ENCODE data around the gene PARD3.
"Not testable (repeated sequence)": the region's sequence is repeated elsewhere in the genome, so short reads cannot be mapped to it uniquely, and the experiment has no call there.

The PARD3 gene

DNA sequence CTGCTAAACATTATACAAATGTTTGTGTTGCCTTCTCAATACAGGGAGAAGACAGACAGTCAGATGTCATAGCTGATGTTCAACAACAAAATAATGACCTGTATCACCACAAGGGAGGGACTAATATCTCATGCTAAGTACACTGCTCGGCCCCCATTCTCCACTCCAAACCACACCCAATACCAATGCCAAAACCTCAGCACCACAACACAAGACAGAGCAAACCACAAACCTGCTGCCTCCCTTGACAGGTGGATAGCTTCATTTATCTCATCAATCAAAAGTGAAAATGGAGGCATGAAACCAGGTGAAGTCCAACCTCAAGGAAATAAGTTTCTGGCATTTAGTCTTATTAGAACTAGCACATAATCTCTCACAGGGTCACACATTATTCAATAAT, 109.5 kb downstream of the PARD3 start:
- TF ChIP-seq, protein P1, sequence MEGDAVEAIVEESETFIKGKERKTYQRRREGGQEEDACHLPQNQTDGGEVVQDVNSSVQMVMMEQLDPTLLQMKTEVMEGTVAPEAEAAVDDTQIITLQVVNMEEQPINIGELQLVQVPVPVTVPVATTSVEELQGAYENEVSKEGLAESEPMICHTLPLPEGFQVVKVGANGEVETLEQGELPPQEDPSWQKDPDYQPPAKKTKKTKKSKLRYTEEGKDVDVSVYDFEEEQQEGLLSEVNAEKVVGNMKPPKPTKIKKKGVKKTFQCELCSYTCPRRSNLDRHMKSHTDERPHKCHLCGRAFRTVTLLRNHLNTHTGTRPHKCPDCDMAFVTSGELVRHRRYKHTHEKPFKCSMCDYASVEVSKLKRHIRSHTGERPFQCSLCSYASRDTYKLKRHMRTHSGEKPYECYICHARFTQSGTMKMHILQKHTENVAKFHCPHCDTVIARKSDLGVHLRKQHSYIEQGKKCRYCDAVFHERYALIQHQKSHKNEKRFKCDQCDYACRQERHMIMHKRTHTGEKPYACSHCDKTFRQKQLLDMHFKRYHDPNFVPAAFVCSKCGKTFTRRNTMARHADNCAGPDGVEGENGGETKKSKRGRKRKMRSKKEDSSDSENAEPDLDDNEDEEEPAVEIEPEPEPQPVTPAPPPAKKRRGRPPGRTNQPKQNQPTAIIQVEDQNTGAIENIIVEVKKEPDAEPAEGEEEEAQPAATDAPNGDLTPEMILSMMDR (IDR thresholded peaks at IDR 0.05; ENCODE audit: low read depth, low read length), result no peak
- in situ Hi-C loops (cut with HindIII; ENCODE audit: low sequenced_read_pairs), result no loop called here
- no peak overlapping the region for H3K4me3 ChIP-seq (ENCODE audit: low read depth, low read length)
- DNase-seq (ENCODE audit: low read depth, low spot score), result no peak

DNA sequence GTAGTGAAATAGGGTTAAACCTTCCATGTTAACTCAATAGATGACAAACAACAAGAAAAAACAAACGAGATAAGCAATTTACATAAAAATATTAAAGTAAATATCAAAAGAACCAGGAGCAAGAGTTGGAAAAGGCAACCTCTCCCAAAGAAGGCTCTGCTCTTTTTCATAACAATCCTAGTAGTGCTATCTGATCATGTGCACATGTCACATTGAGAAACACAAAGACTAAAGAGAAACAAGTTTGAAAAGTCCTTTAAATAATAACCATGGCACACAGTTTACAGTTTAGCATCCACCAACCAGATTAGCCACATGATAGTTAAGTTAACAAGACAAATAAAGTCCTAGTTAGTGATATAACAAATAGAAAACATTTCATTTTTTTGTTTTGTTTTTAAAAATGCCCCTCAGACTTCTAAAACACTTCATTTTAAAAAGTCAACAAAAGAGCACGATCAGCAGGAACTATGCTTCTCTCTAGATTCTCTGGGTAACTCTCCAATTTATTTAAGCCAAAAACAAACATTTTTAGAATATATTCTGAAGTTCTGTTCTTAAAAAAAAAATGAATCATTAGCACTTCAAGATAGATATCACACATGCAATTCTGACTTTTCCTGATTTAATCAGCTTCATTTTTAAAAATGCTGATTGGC, 110.4 kb downstream of the PARD3 start:
- TF ChIP-seq, protein P1 (IDR thresholded peaks at IDR 0.05; ENCODE audit: low read depth, low read length), result no peak
- no peak overlapping the region for H3K4me3 ChIP-seq (ENCODE audit: low read depth, low read length)
- in situ Hi-C loops (cut with HindIII; ENCODE audit: low sequenced_read_pairs), result no loop called here
- DNase-seq (ENCODE audit: low read depth, low spot score), result no peak

DNA sequence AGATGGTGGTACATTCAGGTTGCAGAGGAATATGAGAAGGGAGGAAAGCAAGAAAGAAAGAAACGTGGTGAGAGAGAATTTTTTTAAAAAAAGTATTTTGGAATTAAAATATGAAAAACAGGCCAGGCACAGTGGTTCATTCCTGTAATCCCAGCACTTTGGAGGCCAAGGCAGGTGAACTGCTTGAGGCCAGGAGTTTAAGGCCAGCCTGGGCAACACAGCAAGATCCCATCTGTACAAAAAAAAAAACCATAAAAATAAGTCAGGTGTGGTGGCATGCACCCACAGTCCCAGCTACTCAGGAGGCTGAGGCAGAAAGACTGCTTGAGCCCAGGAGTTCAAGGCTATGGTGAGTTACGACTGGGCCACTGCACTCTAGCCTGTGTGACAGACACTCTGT, 112.1 kb downstream of the PARD3 start:
- TF ChIP-seq, protein P1 (IDR thresholded peaks at IDR 0.05; ENCODE audit: low read depth, low read length), result no peak
- no peak for DNase-seq (ENCODE audit: low read depth, low spot score)
- in situ Hi-C loops (cut with HindIII; ENCODE audit: low sequenced_read_pairs), result no loop called here
- H3K4me3 ChIP-seq (ENCODE audit: low read depth, low read length), result no peak overlapping the region

DNA sequence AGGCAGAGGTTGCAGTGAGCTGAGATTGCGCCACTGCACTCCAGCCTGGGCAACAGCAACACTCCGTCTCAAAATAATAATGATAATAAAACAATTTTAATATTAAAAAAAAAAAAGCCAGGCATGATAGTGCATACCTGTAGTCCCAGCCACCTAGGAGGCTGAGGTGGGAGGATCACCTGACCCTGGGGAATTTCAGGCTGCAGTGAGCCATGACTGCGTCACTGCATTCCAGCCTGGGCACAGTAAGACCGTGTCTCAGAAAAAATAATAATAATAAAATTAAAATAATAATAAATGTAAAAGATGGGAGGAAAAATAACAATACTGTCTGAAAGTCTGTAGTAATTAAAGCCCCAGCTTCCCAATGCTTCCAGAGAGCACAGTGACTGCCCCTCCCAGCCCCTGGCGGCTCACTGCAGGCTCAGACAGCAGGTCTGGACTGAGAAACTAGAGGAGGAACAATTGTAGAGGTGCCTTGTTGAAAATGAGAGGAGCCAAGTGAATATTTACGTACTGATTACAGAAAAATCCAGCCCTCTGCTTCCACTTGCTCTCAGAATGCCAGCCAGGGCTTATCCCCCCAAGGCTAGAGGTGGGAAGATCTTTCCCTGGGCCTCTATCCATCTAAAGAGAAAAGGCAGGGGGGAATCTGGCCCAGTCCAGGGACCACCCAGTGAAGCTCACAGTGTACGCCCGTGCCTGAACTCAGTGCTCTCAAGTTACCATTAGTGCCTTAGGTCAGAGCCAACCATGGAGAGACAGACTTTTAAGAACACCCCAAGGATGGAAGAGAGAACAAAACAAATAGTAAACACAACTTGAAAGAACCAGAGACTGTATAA, 112.8 kb downstream of the PARD3 start:
- in situ Hi-C loops (cut with HindIII; ENCODE audit: low sequenced_read_pairs), result no loop called here
- TF ChIP-seq, protein P1 (IDR thresholded peaks at IDR 0.05; ENCODE audit: low read depth, low read length), result no peak
- DNase-seq (ENCODE audit: low read depth, low spot score), result no peak
- no peak overlapping the region for H3K4me3 ChIP-seq (ENCODE audit: low read depth, low read length)

DNA sequence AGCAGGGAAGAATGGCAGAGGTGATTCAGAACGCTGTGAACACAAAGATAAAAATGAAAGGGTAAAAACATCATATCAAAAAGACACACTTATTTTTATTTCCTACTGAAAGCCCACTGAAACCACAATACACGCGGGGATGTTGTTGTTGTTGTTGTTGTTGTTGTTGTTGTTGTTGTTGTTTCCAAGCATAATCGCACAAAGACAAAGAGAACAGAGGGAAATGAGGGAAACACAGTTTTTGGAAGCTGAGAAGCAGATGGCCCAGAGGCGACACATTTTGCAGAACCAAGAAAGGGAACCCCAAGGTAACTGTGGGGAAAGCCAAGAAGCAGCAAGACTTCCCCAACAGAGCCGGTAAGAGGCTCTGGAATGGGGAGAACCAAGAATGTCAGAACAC, 113.9 kb downstream of the PARD3 start:
- no peak for DNase-seq (ENCODE audit: low read depth, low spot score)
- H3K4me3 ChIP-seq (ENCODE audit: low read depth, low read length), result no peak overlapping the region
- in situ Hi-C loops (cut with HindIII; ENCODE audit: low sequenced_read_pairs), result no loop called here
- TF ChIP-seq, protein P1 (IDR thresholded peaks at IDR 0.05; ENCODE audit: low read depth, low read length), result no peak

DNA sequence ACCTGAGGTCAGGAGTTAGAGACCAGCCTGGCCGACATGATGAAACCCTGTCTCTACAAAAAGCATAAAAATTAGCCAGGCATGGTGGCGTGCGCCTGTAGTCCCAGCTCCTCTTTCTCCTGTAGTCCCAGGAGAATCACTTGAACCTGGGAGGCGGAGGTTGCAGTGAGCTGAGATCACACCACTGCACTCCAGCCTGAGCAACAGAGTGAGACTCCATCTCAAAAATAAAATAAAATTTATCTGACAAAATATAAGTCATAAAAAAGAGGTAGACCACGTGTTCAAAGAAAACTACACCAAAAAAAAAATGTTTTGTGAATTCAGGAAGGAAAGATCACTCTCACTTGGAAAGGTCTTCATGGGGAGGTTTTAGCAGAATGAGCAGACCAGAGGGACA, 114.3 kb downstream of the PARD3 start:
- H3K4me3 ChIP-seq (ENCODE audit: low read depth, low read length); in situ Hi-C loops (cut with HindIII; ENCODE audit: low sequenced_read_pairs); DNase-seq (ENCODE audit: low read depth, low spot score): not testable (repeated sequence)

DNA sequence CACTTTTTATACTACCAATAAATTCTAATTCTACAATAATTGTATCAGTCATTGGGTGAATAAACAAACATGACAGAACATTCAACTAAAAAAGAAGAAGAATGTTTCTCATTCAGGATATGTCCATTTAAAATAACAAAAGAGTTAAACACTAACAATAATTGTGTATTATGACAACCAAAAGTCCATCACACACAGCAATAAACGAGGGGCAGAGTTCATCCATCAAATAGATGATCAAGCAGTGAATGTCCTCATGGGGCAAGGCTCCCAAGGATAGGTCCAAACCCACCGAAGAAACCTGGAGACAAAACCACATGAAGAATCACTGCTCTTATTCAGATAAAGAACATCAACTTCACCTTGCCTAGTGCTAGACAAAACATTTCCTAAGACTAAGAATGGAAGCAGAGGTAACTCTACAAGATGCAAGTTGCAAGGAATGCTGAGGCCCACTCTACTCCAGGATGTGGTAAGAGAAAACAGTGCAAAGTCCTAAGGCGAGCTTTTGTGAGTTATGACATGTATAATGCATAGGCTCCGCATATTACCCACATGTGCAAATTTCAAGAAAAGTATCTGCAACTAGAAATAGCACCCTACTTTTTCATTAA, 115.1 kb downstream of the PARD3 start:
- no peak for DNase-seq (ENCODE audit: low read depth, low spot score)
- in situ Hi-C loops (cut with HindIII; ENCODE audit: low sequenced_read_pairs), result no loop called here
- TF ChIP-seq, protein P1 (IDR thresholded peaks at IDR 0.05; ENCODE audit: low read depth, low read length), result no peak
- no peak overlapping the region for H3K4me3 ChIP-seq (ENCODE audit: low read depth, low read length)
